GM21367 (cell line): ENCODE data around the gene WDR13.
"Not testable (repeated sequence)": the region's sequence is repeated elsewhere in the genome, so short reads cannot be mapped to it uniquely, and the experiment has no call there.

Experiments used
- ATAC-seq: cut with Tn5 transposase; IDR thresholded peaks from one replicate; pipeline ENCODE4 v1.9.1; 2021; ENCODE audit not compliant: unreplicated experiment

WDR13 gene

DNA sequence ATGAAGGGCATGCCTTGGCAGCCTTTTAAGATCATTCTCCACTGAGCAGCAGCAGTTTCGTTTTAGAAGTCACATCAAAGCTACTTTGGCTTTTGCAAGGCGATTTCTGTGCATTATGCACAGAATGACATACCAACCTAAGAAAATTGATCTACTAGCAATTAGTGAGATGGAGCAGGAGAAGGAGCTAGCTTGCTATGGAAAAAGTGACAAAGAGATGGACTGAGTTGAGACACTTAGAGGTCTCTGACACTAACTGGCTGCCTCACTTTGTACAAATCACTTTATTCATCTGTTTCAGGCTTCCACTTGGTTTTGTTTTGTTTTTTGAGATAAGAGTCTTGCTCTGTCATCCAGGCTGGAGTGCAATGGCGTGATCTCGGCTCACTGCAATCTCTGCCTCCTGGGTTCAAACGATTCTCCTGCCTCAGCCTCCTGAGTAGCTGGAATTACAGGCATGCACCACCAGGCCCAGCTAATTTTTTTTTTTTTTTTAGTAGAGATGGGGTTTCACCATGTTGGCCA is 54.8 kb downstream of the WDR13 start:
- not testable (repeated sequence) for ATAC-seq

DNA sequence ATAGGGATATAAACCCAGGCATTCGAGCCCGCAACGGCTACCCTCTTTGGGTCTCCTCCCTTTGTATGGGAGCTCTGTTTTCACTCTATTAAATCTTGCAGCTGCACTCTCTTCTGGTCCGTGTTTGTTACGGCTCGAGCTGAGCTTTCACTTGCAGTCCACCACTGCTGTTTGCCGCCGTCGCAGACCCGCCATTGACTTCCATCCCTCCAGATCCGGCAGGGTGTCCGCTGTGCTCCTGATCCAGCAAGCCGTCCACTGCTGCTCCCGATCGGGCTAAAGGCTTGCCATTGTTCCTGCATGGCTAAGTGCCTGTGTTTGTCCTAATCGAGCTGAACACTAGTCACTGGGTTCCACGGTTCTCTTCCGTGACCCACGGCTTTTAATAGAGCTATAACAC is 57.5 kb downstream of the WDR13 start:
- ATAC-seq = not testable (repeated sequence)
